ENCODE results near the gene CNGA4. TPM values are rescaled to one million over a fixed set of nuclear protein-coding genes. Genes with fewer than 3 reads are reported as not detected.

The CNGA4 gene
- polyA plus RNA-seq, 1 experiment = 0.04 TPM

- H3K27me3 ChIP-seq (ENCODE audit: control insufficient read depth, insufficient read depth, low read length) = no peaks in the 10 kb centered on the region
- no peaks in the 10 kb centered on the region for H3K9me3 ChIP-seq (ENCODE audit: control insufficient read depth, insufficient read depth, low read length)
- no peak for TF ChIP-seq CTCF (IDR thresholded peaks at IDR 0.05; ENCODE audit: low read depth, low read length)
- ChIA-PET POLR2A (no interaction called here), CTCF (no interaction called here)
- no peak for DNase-seq (ENCODE audit: low read depth, low spot score)
- H3K4me3 ChIP-seq (ENCODE audit: low read depth, low read length) = no peak overlapping the region
- no peak overlapping the region for H3K27ac ChIP-seq (ENCODE audit: low read depth, low read length)
These were observed 15.0 kb upstream of the CNGA4 start for GRCh38 chr11:6223854-6224253.

GRCh38 chr11:6224421-6224820 lies 14.5 kb upstream of the CNGA4 start:
- H3K4me3 ChIP-seq (ENCODE audit: low read depth, low read length) = no peak overlapping the region
- H3K27ac ChIP-seq (ENCODE audit: low read depth, low read length) = no peak overlapping the region
- no peaks in the 10 kb centered on the region for H3K27me3 ChIP-seq (ENCODE audit: control insufficient read depth, insufficient read depth, low read length)
- H3K9me3 ChIP-seq (ENCODE audit: control insufficient read depth, insufficient read depth, low read length) = no peaks in the 10 kb centered on the region
- no peak for TF ChIP-seq CTCF (IDR thresholded peaks at IDR 0.05; ENCODE audit: low read depth, low read length)
- POLR2A ChIA-PET = no interaction called here
- CTCF ChIA-PET = interaction anchor here (1.1 to 1.6 kb wide), 3 partner anchors 10 to 155 kb away, joined by 3 to 4 read pairs (median 3); partner anchors contain the start of gene FHIP1B
- DNase-seq (ENCODE audit: low read depth, low spot score) = no peak

GRCh38 chr11:6225024-6225423 lies 13.9 kb upstream of the CNGA4 start:
- ChIA-PET POLR2A (no interaction called here), CTCF (interaction anchor here (1.1 to 2.1 kb wide), 4 partner anchors 9 to 154 kb away, joined by 3 to 7 read pairs (median 4); partner anchors contain the start of gene FHIP1B)

GRCh38 chr11:6225896-6226295 lies 13.0 kb upstream of the CNGA4 start:
- POLR2A ChIA-PET = no interaction called here
- no peak for TF ChIP-seq CTCF (IDR thresholded peaks at IDR 0.05; ENCODE audit: low read depth, low read length)
- DNase-seq (ENCODE audit: low read depth, low spot score) = no peak
- no peak overlapping the region for H3K4me3 ChIP-seq (ENCODE audit: low read depth, low read length)
- H3K27me3 ChIP-seq (ENCODE audit: control insufficient read depth, insufficient read depth, low read length) = no peaks in the 10 kb centered on the region
- CTCF ChIA-PET = interaction anchor here (1.2 to 2.1 kb wide), 3 partner anchors 8 to 153 kb away, joined by 3 to 7 read pairs (median 4); partner anchors contain the start of gene FHIP1B
- H3K9me3 ChIP-seq (ENCODE audit: control insufficient read depth, insufficient read depth, low read length) = no peaks in the 10 kb centered on the region
- H3K27ac ChIP-seq (ENCODE audit: low read depth, low read length) = no peak overlapping the region

More at GRCh38 chr11:6225024-6225423, 13.9 kb upstream of the CNGA4 start:
- DNase-seq (ENCODE audit: low read depth, low spot score) = no peak
- no peak for TF ChIP-seq CTCF (IDR thresholded peaks at IDR 0.05; ENCODE audit: low read depth, low read length)
- no peaks in the 10 kb centered on the region for H3K27me3 ChIP-seq (ENCODE audit: control insufficient read depth, insufficient read depth, low read length)
- H3K27ac ChIP-seq (ENCODE audit: low read depth, low read length) = no peak overlapping the region
- H3K4me3 ChIP-seq (ENCODE audit: low read depth, low read length) = no peak overlapping the region
- H3K9me3 ChIP-seq (ENCODE audit: control insufficient read depth, insufficient read depth, low read length) = no peaks in the 10 kb centered on the region

- Histone ChIP-seq H3K27ac (ENCODE audit: low read depth, low read length) (no peak overlapping the region), H3K9me3 (ENCODE audit: control insufficient read depth, insufficient read depth, low read length) (no peaks in the 10 kb centered on the region), H3K4me3 (ENCODE audit: low read depth, low read length) (no peak overlapping the region), H3K27me3 (ENCODE audit: control insufficient read depth, insufficient read depth, low read length) (no peaks in the 10 kb centered on the region)
- no peak for DNase-seq (ENCODE audit: low read depth, low spot score)
- TF ChIP-seq CTCF (IDR thresholded peaks at IDR 0.05; ENCODE audit: low read depth, low read length) = no peak
- ChIA-PET POLR2A (no interaction called here), CTCF (interaction anchor here (1.4 to 2.1 kb wide), 2 partner anchors 22 to 134 kb away, joined by 6 to 11 read pairs; no protein-coding TSS in a partner anchor)
These were observed 10.4 kb upstream of the CNGA4 start for GRCh38 chr11:6228520-6228919.
